HG03520 (cell line): Measurements from ENCODE around the gene OR2AT4.

Source experiments
- ATAC-seq: cut with Tn5 transposase; IDR thresholded peaks from one replicate; pipeline ENCODE4 v1.9.1; 2021; ENCODE audit warnings: mild to moderate bottlenecking, moderate library complexity; ENCODE audit not compliant: unreplicated experiment

The OR2AT4 gene

GRCh38 chr11:75031771-75032549 is 64.7 kb downstream of the OR2AT4 start:
- ATAC-seq: no peak
